GM18873 (cell line): ENCODE results near the gene EOLA2.
"Not testable (repeated sequence)": the region's sequence is repeated elsewhere in the genome, so short reads cannot be mapped to it uniquely, and the experiment has no call there.

Source experiments
- ATAC-seq: cut with Tn5 transposase; IDR thresholded peaks from one replicate; pipeline ENCODE4 v1.9.1; 2021; ENCODE audit warnings: mild to moderate bottlenecking, moderate library complexity, moderate number of reproducible peaks; ENCODE audit not compliant: unreplicated experiment, low FRiP score

EOLA2 gene

GRCh38 chrX:149937328-149937727 is 963 bp downstream of the EOLA2 start:
- ATAC-seq: not testable (repeated sequence)

GRCh38 chrX:149933547-149933946 is 4.7 kb downstream of the EOLA2 start:
- ATAC-seq: not testable (repeated sequence)

GRCh38 chrX:149932970-149933369 is 5.3 kb downstream of the EOLA2 start:
- not testable (repeated sequence) for ATAC-seq

GRCh38 chrX:149932150-149932549 is 6.1 kb downstream of the EOLA2 start:
- ATAC-seq: not testable (repeated sequence)

GRCh38 chrX:149931355-149931754 is 6.9 kb downstream of the EOLA2 start:
- ATAC-seq: not testable (repeated sequence)

GRCh38 chrX:149929400-149929799 is 8.9 kb downstream of the EOLA2 start, which contains the start of gene HSFX4:
HSFX4 (plus strand) TSS chrX:149929573; CDS start chrX:149929645, 72 bp downstream.
- ATAC-seq: not testable (repeated sequence)

GRCh38 chrX:149928635-149929034 is 9.7 kb downstream of the EOLA2 start:
- not testable (repeated sequence) for ATAC-seq

- ATAC-seq: not testable (repeated sequence)
Measured at GRCh38 chrX:149927964-149928258, 10.4 kb downstream of the EOLA2 start.

- not testable (repeated sequence) for ATAC-seq
Measured at GRCh38 chrX:149927245-149927963, 10.9 kb downstream of the EOLA2 start.

GRCh38 chrX:149924434-149924833 is 13.9 kb downstream of the EOLA2 start:
- not testable (repeated sequence) for ATAC-seq

GRCh38 chrX:149923836-149924235 is 14.5 kb downstream of the EOLA2 start:
- ATAC-seq: not testable (repeated sequence)

- ATAC-seq: peak; percentile 77
Measured at GRCh38 chrX:149916745-149917392, 21.4 kb downstream of the EOLA2 start.

GRCh38 chrX:149910178-149910695 is 28.1 kb downstream of the EOLA2 start:
- no peak for ATAC-seq

GRCh38 chrX:149909324-149910177 is 28.7 kb downstream of the EOLA2 start:
- ATAC-seq: no peak

- no peak for ATAC-seq
Measured at GRCh38 chrX:149908727-149909126, 29.6 kb downstream of the EOLA2 start.

- peak; percentile 44 for ATAC-seq
Measured at GRCh38 chrX:149908308-149908707, 30.0 kb downstream of the EOLA2 start.

- peak; percentile 57 for ATAC-seq
Measured at GRCh38 chrX:149903889-149904748, 34.2 kb downstream of the EOLA2 start.

- no peak for ATAC-seq
Measured at GRCh38 chrX:149898554-149898953, 39.7 kb downstream of the EOLA2 start.

GRCh38 chrX:149890828-149891227 is 47.5 kb downstream of the EOLA2 start:
- not testable (repeated sequence) for ATAC-seq
